Activated CD8-positive, alpha-beta T cell treated with anti-CD3 and anti-CD28 coated beads for 36 hours (primary cell): ENCODE data around the gene HSPE1. TPM values are rescaled to one million over a fixed set of nuclear protein-coding genes. Genes with fewer than 3 reads are reported as not detected.
A peak's percentile ranks its signal among the peaks of the same experiment; 100 is the strongest.

Experiments
- ATAC-seq: fragments of 200-7000 bp; cut with Tn5 transposase; one replicate; pipeline ENCODE4 v1.10.0; 2021; ENCODE audit warnings: mild to moderate bottlenecking, moderate library complexity
- CTCF ChIA-PET: fragments of 350-600 bp; sonication (Branson Sonifier 250); formaldehyde crosslinking; loops from one replicate; lab custom pipeline; 2021; ENCODE audit warnings: antibody characterized with exemption; lab: Charles Lee
- POLR2A ChIA-PET: fragments of 350-600 bp; sonication (Branson Sonifier 250); formaldehyde crosslinking; loops from one replicate; lab custom pipeline; 2021; ENCODE audit warnings: antibody characterized with exemption; lab: Charles Lee
- DNase-seq: peaks from one replicate; pipeline ENCODE4 v3.0.0-alpha.2; 2020
- H3K27ac Mint-ChIP-seq: one replicate; pipeline ENCODE4 v1.8.0; 2021; ENCODE audit warnings: mild to moderate bottlenecking, mixed read lengths
- H3K27me3 Mint-ChIP-seq: one replicate; pipeline ENCODE4 v1.8.0; 2021; ENCODE audit warnings: mixed read lengths
- H3K36me3 Mint-ChIP-seq: one replicate; pipeline ENCODE4 v1.8.0; 2021; ENCODE audit warnings: low read depth, mixed read lengths
- H3K4me1 Mint-ChIP-seq: one replicate; pipeline ENCODE4 v1.8.0; 2021; ENCODE audit warnings: low read depth, mixed read lengths
- H3K4me3 Mint-ChIP-seq: one replicate; pipeline ENCODE4 v1.8.0; 2021; ENCODE audit warnings: mild to moderate bottlenecking, moderate library complexity, mixed read lengths
- H3K9me3 Mint-ChIP-seq: one replicate; pipeline ENCODE4 v1.8.0; 2021; ENCODE audit warnings: mixed read lengths
- CTCF ChIP-seq: fragments of 200-600 bp; IDR thresholded peaks from one replicate; pipeline ENCODE4 v1.8.0; 2022; ENCODE audit warnings: antibody characterized with exemption, mild to moderate bottlenecking
- intact Hi-C: fragments of 100-400 bp; cut with micrococcal nuclease; formaldehyde crosslinking; loops from one replicate; pipeline ENCODE4 v1.10.0; 2022
- total RNA-seq, 2 experiments: library from RNA; stranded (reverse); gene quantifications; one replicate each; pipeline ENCODE4 v1.2.3, GENCODE V29; 2021

HSPE1 gene
- total RNA-seq, 2 experiments from 2014 or later = 345 to 356 TPM

GRCh38 chr2:197498937-197499593, 1.1 kb upstream of the HSPE1 start:
- Mint-ChIP-seq H3K27ac (peak overlapping the region; percentile 99), H3K4me3 (peak overlapping the region; percentile 100), H3K9me3 (no peaks in the 10 kb centered on the region), H3K27me3 (no peaks in the 10 kb centered on the region), H3K4me1 (peaks cover 48% of the 10 kb centered on the region), H3K36me3 (peaks cover 89% of the 10 kb centered on the region)
- no peak for TF ChIP-seq CTCF
- DNase-seq = peak; percentile 76
- ChIA-PET CTCF (interaction anchor here (1.0 to 2.8 kb wide), 2 partner anchors 15 to 17 kb away, joined by 6 to 13 read pairs; partner anchors contain the start of gene MOB4), POLR2A (interaction anchor here (0.9 to 8.5 kb wide), 15 partner anchors 8 to 305 kb away, joined by 3 to 81 read pairs (median 8); partner anchors contain the start of genes MARS2, MOB4 and SF3B1)
- intact Hi-C loops = no loop called here
- ATAC-seq = no peak

GRCh38 chr2:197500503-197501131, 438 bp downstream of the HSPE1 start:
- Mint-ChIP-seq H3K4me3 (peak overlapping the region; percentile 100), H3K27ac (peak overlapping the region; percentile 99), H3K4me1 (peaks cover 45% of the 10 kb centered on the region), H3K36me3 (peaks cover 83% of the 10 kb centered on the region), H3K27me3 (no peaks in the 10 kb centered on the region), H3K9me3 (no peaks in the 10 kb centered on the region)
- POLR2A ChIA-PET = interaction anchor here (0.6 to 8.5 kb wide), 14 partner anchors 8 to 205 kb away, joined by 3 to 81 read pairs (median 6); partner anchors contain the start of genes ANKRD44, COQ10B, MARS2 and MOB4
- CTCF ChIA-PET = interaction anchor here (2.8 kb wide), 1 partner anchor 16 kb away, joined by 13 read pairs; the partner anchor contains the start of gene MOB4
- no peak for TF ChIP-seq CTCF
- ATAC-seq (peak; percentile 0), DNase-seq (no peak)
- intact Hi-C loops = loop anchor here (2.0 to 5.0 kb wide), 3 partner anchors 14 to 68 kb away; partner anchors contain the start of gene COQ10B

GRCh38 chr2:197502201-197502600, 2.0 kb downstream of the HSPE1 start:
- CTCF ChIA-PET = interaction anchor here (0.7 kb wide), 2 partner anchors 11 to 49 kb away, joined by 3 to 4 read pairs; partner anchors contain the start of gene COQ10B
- peak overlapping the region; percentile 100 for H3K4me3 Mint-ChIP-seq
- peaks cover 74% of the 10 kb centered on the region for H3K36me3 Mint-ChIP-seq

GRCh38 chr2:197502685-197503084, 2.5 kb downstream of the HSPE1 start:
- H3K4me1 Mint-ChIP-seq = peaks cover 24% of the 10 kb centered on the region
- H3K27me3 Mint-ChIP-seq = no peaks in the 10 kb centered on the region
- ChIA-PET POLR2A (interaction anchor here (0.6 to 8.5 kb wide), 6 partner anchors 10 to 203 kb away, joined by 3 to 81 read pairs (median 24); partner anchors contain the start of genes MARS2, MOB4 and SF3B1), CTCF (interaction anchor here (0.7 kb wide), 2 partner anchors 11 to 50 kb away, joined by 3 to 4 read pairs; partner anchors contain the start of gene COQ10B)
- H3K4me3 Mint-ChIP-seq = peak overlapping the region; percentile 100
- no peak for DNase-seq
- H3K9me3 Mint-ChIP-seq = no peaks in the 10 kb centered on the region
- intact Hi-C loops = loop anchor here (5.0 kb wide), 1 partner anchor 70 kb away; no protein-coding TSS in a partner anchor
- no peak for ATAC-seq
- H3K27ac Mint-ChIP-seq = peak overlapping the region; percentile 99
- H3K36me3 Mint-ChIP-seq = peaks cover 72% of the 10 kb centered on the region
- no peak for TF ChIP-seq CTCF

More at GRCh38 chr2:197502201-197502600, 2.0 kb downstream of the HSPE1 start:
- no peak for ATAC-seq
- POLR2A ChIA-PET = interaction anchor here (0.6 to 8.5 kb wide), 6 partner anchors 10 to 204 kb away, joined by 3 to 81 read pairs (median 24); partner anchors contain the start of genes MARS2, MOB4 and SF3B1
- DNase-seq = no peak
- Mint-ChIP-seq H3K27ac (peak overlapping the region; percentile 99), H3K9me3 (no peaks in the 10 kb centered on the region), H3K4me1 (peaks cover 29% of the 10 kb centered on the region), H3K27me3 (no peaks in the 10 kb centered on the region)
- intact Hi-C loops = loop anchor here (5.0 kb wide), 1 partner anchor 70 kb away; no protein-coding TSS in a partner anchor
- TF ChIP-seq CTCF = no peak
